ENCODE measurements around the gene ARMC5.
"Not testable (repeated sequence)": the region's sequence is repeated elsewhere in the genome, so short reads cannot be mapped to it uniquely, and the experiment has no call there.

- not testable (repeated sequence) for TF ChIP-seq POLR2A (IDR thresholded peaks at IDR 0.05)
- TF ChIP-seq, protein P1, sequence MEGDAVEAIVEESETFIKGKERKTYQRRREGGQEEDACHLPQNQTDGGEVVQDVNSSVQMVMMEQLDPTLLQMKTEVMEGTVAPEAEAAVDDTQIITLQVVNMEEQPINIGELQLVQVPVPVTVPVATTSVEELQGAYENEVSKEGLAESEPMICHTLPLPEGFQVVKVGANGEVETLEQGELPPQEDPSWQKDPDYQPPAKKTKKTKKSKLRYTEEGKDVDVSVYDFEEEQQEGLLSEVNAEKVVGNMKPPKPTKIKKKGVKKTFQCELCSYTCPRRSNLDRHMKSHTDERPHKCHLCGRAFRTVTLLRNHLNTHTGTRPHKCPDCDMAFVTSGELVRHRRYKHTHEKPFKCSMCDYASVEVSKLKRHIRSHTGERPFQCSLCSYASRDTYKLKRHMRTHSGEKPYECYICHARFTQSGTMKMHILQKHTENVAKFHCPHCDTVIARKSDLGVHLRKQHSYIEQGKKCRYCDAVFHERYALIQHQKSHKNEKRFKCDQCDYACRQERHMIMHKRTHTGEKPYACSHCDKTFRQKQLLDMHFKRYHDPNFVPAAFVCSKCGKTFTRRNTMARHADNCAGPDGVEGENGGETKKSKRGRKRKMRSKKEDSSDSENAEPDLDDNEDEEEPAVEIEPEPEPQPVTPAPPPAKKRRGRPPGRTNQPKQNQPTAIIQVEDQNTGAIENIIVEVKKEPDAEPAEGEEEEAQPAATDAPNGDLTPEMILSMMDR (IDR thresholded peaks at IDR 0.05), result not testable (repeated sequence)
Measured at GRCh38 chr16:31439023-31439422, 20.3 kb upstream of the ARMC5 start.
